Measurements from ENCODE around the gene GALNT2. TPM values are rescaled to one million over a fixed set of nuclear protein-coding genes. Genes with fewer than 3 reads are reported as not detected.

GALNT2 gene
- total RNA-seq, 1 donor from 2014 or later = 62.8 TPM

GRCh38 chr1:230174041-230174440 lies 107.0 kb downstream of the GALNT2 start:
- no peak for DNase-seq (ENCODE audit: low spot score in 2 of 2)
- FAIRE-seq = no peak

GRCh38 chr1:230174471-230175162 lies 107.6 kb downstream of the GALNT2 start:
- FAIRE-seq (no peak), DNase-seq (ENCODE audit: low spot score in 2 of 2) (no peak)

- no peak for DNase-seq (ENCODE audit: low spot score in 2 of 2)
- no peak for FAIRE-seq
Observed at GRCh38 chr1:230175163-230175747, 108.2 kb downstream of the GALNT2 start.

- no peak for FAIRE-seq
- no peak for DNase-seq (ENCODE audit: low spot score in 2 of 2)
Observed at GRCh38 chr1:230175839-230176238, 108.8 kb downstream of the GALNT2 start.

- no peak for DNase-seq (ENCODE audit: low spot score in 2 of 2)
- no peak for FAIRE-seq
Observed at GRCh38 chr1:230176326-230176725, 109.3 kb downstream of the GALNT2 start.

- no peak for FAIRE-seq
- peak in 1 of 2 donors; percentile 44 for DNase-seq (ENCODE audit: low spot score in 2 of 2)
Observed at GRCh38 chr1:230176871-230177411, 109.9 kb downstream of the GALNT2 start.

GRCh38 chr1:230179249-230179648 lies 112.2 kb downstream of the GALNT2 start:
- FAIRE-seq (no peak), DNase-seq (ENCODE audit: low spot score in 2 of 2) (no peak)

GRCh38 chr1:230185076-230186001 lies 118.3 kb downstream of the GALNT2 start:
- FAIRE-seq = no peak
- DNase-seq (ENCODE audit: low spot score in 2 of 2) = no peak

GRCh38 chr1:230186003-230186863 lies 119.2 kb downstream of the GALNT2 start:
- DNase-seq (ENCODE audit: low spot score in 2 of 2) (no peak), FAIRE-seq (no peak)

- FAIRE-seq (no peak), DNase-seq (ENCODE audit: low spot score in 2 of 2) (no peak)
Observed at GRCh38 chr1:230186874-230187273, 119.8 kb downstream of the GALNT2 start.

GRCh38 chr1:230187290-230187689 lies 120.3 kb downstream of the GALNT2 start:
- FAIRE-seq (no peak), DNase-seq (ENCODE audit: low spot score in 2 of 2) (no peak)

- no peak for DNase-seq (ENCODE audit: low spot score in 2 of 2)
- no peak for FAIRE-seq
Observed at GRCh38 chr1:230188826-230189225, 121.8 kb downstream of the GALNT2 start.

GRCh38 chr1:230189341-230189740 lies 122.3 kb downstream of the GALNT2 start:
- FAIRE-seq (no peak), DNase-seq (ENCODE audit: low spot score in 2 of 2) (no peak)

GRCh38 chr1:230189824-230190223 lies 122.8 kb downstream of the GALNT2 start:
- FAIRE-seq (no peak), DNase-seq (ENCODE audit: low spot score in 2 of 2) (no peak)

- DNase-seq (ENCODE audit: low spot score in 2 of 2) = peak; percentile 22 to 36
- FAIRE-seq = no peak
Observed at GRCh38 chr1:230191079-230191804, 124.2 kb downstream of the GALNT2 start.

- DNase-seq (ENCODE audit: low spot score in 2 of 2) (no peak), FAIRE-seq (no peak)
Observed at GRCh38 chr1:230191855-230192254, 124.8 kb downstream of the GALNT2 start.

GRCh38 chr1:230194525-230194924 lies 127.5 kb downstream of the GALNT2 start:
- FAIRE-seq (no peak), DNase-seq (ENCODE audit: low spot score in 2 of 2) (no peak)

- no peak for FAIRE-seq
Observed at GRCh38 chr1:230195199-230195598, 128.2 kb downstream of the GALNT2 start.

GRCh38 chr1:230196077-230196476 lies 129.0 kb downstream of the GALNT2 start:
- FAIRE-seq = no peak
- DNase-seq (ENCODE audit: low spot score in 2 of 2) = no peak

More at GRCh38 chr1:230195199-230195598, 128.2 kb downstream of the GALNT2 start:
- no peak for DNase-seq (ENCODE audit: low spot score in 2 of 2)
